DND-41 (cell line): ENCODE results near the gene ZNF649.

Experiments
- CTCF ChIP-seq: IDR thresholded peaks from 2 replicates; pipeline ENCODE4 v1.5.1; 2012; ENCODE audit warnings: borderline replicate concordance, low read length, moderate library complexity, mild to moderate bottlenecking; ENCODE audit not compliant: poor library complexity, severe bottlenecking; ENCODE audit errors: extremely low read depth
- EZH2 ChIP-seq: IDR thresholded peaks from 3 replicates; pipeline ENCODE4 v1.6.1; 2012; ENCODE audit warnings: borderline replicate concordance, low read depth, mild to moderate bottlenecking, moderate library complexity, low read length, inconsistent platforms; ENCODE audit not compliant: severe bottlenecking

GRCh38 chr19:51891193-51891747 lies 13.5 kb downstream of the ZNF649 start:
- no peak for TF ChIP-seq CTCF
- TF ChIP-seq EZH2 = no peak
